Hematopoietic multipotent progenitor cell treated with erythropoietin and hydrocortisone succinate and interleukin-3 and kit ligand, for 17 days (in vitro differentiated cells): ENCODE data around the gene TMEM121B.

ENCODE experiments used
- DNase-seq: peaks from one replicate; pipeline ENCODE4 v3.0.0-alpha.2; 2015; ENCODE audit warnings: low spot score

TMEM121B gene

GRCh38 chr22:17110791-17111550 is 10.2 kb downstream of the TMEM121B start:
- no peak for DNase-seq

- no peak for DNase-seq
Observed at GRCh38 chr22:17109976-17110375, 11.2 kb downstream of the TMEM121B start.

- no peak for DNase-seq
Observed at GRCh38 chr22:17109113-17109865, 11.9 kb downstream of the TMEM121B start.

GRCh38 chr22:17108256-17109112 is 12.7 kb downstream of the TMEM121B start:
- no peak for DNase-seq

GRCh38 chr22:17107547-17107810 is 13.7 kb downstream of the TMEM121B start:
- DNase-seq, result no peak

- no peak for DNase-seq
Observed at GRCh38 chr22:17106785-17107546, 14.2 kb downstream of the TMEM121B start.

- DNase-seq, result no peak
Observed at GRCh38 chr22:17106161-17106784, 14.9 kb downstream of the TMEM121B start.

- no peak for DNase-seq
Observed at GRCh38 chr22:17105143-17106129, 15.7 kb downstream of the TMEM121B start.

- no peak for DNase-seq
Observed at GRCh38 chr22:17104336-17104935, 16.7 kb downstream of the TMEM121B start.

- DNase-seq, result no peak
Observed at GRCh38 chr22:17103351-17103750, 17.8 kb downstream of the TMEM121B start.

- DNase-seq, result no peak
Observed at GRCh38 chr22:17102297-17102667, 18.9 kb downstream of the TMEM121B start.

- DNase-seq, result no peak
Observed at GRCh38 chr22:17101475-17102296, 19.5 kb downstream of the TMEM121B start.

GRCh38 chr22:17100621-17101020 is 20.5 kb downstream of the TMEM121B start:
- DNase-seq, result no peak

- DNase-seq, result no peak
Observed at GRCh38 chr22:17098379-17098819, 22.8 kb downstream of the TMEM121B start.

GRCh38 chr22:17097701-17098100 is 23.5 kb downstream of the TMEM121B start:
- DNase-seq, result no peak

- no peak for DNase-seq
Observed at GRCh38 chr22:17097062-17097461, 24.1 kb downstream of the TMEM121B start.

- DNase-seq, result no peak
Observed at GRCh38 chr22:17096071-17096470, 25.1 kb downstream of the TMEM121B start.

- DNase-seq, result no peak
Observed at GRCh38 chr22:17095538-17095937, 25.6 kb downstream of the TMEM121B start.

GRCh38 chr22:17093081-17093480 is 28.1 kb downstream of the TMEM121B start:
- DNase-seq, result no peak
